AML-193 (cell line): ENCODE data around the gene DRAXIN.

ENCODE experiments used
- DNase-seq, 2 experiments: peaks; one replicate each; lab custom pipeline; 2025; lab: John Stamatoyannopoulos, UW

The DRAXIN gene

DNA sequence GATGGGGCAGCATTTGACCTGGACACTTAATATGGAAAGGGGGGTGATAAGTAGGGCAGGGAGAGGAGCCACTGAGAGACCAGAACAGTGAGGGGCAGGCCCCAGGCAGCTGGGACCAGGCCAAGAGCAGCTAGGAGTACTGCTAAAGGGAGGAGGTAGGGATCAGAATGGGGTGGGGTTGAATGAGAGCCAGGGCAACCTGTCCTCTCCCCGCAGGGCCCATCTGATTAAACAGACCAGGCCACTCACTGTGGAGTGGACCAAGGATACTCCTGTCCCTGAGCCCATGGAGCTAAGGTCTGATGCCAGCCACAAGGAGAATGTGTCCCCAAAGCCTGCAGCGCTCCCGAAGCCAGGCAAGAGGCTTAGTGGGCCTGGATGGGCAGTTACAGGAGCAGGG lies 72.6 kb downstream of the DRAXIN start:
- no peak for DNase-seq

- DNase-seq, result no peak
These were observed 73.0 kb downstream of the DRAXIN start for GRCh38 chr1:11764519-11764918.

GRCh38 chr1:11765661-11766428 lies 74.3 kb downstream of the DRAXIN start:
- no peak for DNase-seq

- no peak for DNase-seq
These were observed 74.9 kb downstream of the DRAXIN start for GRCh38 chr1:11766429-11766776.

DNA sequence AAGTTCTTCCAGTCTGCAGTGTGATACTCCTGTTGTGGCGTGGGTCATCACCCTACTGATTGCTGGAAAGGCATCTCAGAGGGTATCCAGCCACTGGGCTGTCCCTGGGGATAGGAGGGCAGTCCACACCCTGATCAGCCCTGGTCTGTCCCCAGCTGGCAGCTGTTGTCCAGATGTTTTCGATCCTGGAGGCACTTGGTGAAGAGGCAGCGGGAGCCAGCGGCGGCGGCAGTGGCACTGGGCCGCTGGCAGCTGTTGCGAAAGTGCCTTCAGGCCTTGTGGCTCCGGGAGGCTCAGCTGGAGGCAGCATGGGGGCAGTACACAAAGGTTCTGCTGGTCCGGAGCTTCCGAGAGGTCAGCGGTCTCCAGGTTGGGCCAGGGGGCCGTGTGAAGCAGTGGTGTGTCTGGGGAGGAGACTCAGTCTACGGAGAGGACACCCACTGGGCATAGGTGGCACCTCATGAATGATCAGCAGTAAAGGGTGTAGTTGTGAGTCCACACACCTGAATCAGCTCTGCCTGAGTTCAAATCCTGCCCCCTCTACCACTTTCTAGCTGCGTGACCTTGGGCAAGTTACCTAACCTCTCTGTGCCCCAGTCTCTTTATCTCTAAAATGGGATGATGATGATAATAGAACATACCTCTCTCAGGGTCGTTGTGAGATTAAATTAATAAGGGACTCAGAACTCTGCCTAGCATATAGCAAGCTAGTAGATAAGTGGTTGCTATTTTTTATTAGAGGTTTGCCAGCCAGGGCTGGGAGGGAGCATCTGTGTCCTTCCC lies 76.6 kb downstream of the DRAXIN start:
- no peak for DNase-seq

GRCh38 chr1:11768821-11769220 lies 77.3 kb downstream of the DRAXIN start:
- DNase-seq, result no peak

GRCh38 chr1:11769274-11769673 lies 77.8 kb downstream of the DRAXIN start:
- no peak for DNase-seq

- no peak for DNase-seq
These were observed 78.5 kb downstream of the DRAXIN start for GRCh38 chr1:11770011-11770410.

GRCh38 chr1:11771481-11772043 lies 80.1 kb downstream of the DRAXIN start:
- DNase-seq, result no peak

GRCh38 chr1:11772458-11772857 lies 80.9 kb downstream of the DRAXIN start:
- DNase-seq, result no peak

DNA sequence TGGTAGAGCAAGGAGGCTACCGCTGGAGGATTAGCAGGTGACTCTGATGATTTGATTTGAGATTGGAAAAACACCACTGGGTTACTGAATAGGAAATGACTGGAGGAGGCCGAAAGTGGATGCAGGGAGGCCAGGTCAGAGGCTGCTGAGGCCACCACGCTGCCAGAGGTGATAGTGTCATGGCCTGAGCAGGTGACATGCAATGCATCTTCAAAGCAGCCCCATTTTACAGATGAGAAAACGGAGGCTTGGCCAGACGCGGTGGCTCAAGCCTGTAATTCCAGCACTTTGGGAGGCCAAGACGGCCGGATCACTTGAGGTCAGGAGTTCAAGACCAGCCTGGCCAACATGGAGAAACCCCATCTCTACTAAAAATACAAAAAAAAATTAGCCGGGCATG lies 83.2 kb downstream of the DRAXIN start:
- DNase-seq, result no peak
